Choroid plexus epithelial cell (primary cell): ENCODE data around the gene TRMT6.

Experiments
- DNase-seq: peaks from one replicate; pipeline ENCODE4 v3.0.0-alpha.2; 2010; ENCODE audit warnings: low read depth
- H3K4me3 ChIP-seq: 2 replicates; pipeline ENCODE4 v1.5.1; 2011; ENCODE audit warnings: low read depth, mild to moderate bottlenecking, control low read depth, low read length, moderate library complexity
- TF ChIP-seq, protein P1 (sequence below): conservative IDR thresholded peaks from 2 replicates; pipeline ENCODE4 v1.5.1; 2011; ENCODE audit warnings: low read depth, mild to moderate bottlenecking, control low read depth, inconsistent platforms, low read length, moderate library complexity

The TRMT6 gene

GRCh38 chr20:5987383-5987782, 37.0 kb upstream of the TRMT6 start:
- no peak for DNase-seq
- H3K4me3 ChIP-seq = no peak overlapping the region
- TF ChIP-seq, protein P1, sequence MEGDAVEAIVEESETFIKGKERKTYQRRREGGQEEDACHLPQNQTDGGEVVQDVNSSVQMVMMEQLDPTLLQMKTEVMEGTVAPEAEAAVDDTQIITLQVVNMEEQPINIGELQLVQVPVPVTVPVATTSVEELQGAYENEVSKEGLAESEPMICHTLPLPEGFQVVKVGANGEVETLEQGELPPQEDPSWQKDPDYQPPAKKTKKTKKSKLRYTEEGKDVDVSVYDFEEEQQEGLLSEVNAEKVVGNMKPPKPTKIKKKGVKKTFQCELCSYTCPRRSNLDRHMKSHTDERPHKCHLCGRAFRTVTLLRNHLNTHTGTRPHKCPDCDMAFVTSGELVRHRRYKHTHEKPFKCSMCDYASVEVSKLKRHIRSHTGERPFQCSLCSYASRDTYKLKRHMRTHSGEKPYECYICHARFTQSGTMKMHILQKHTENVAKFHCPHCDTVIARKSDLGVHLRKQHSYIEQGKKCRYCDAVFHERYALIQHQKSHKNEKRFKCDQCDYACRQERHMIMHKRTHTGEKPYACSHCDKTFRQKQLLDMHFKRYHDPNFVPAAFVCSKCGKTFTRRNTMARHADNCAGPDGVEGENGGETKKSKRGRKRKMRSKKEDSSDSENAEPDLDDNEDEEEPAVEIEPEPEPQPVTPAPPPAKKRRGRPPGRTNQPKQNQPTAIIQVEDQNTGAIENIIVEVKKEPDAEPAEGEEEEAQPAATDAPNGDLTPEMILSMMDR = no peak

DNA sequence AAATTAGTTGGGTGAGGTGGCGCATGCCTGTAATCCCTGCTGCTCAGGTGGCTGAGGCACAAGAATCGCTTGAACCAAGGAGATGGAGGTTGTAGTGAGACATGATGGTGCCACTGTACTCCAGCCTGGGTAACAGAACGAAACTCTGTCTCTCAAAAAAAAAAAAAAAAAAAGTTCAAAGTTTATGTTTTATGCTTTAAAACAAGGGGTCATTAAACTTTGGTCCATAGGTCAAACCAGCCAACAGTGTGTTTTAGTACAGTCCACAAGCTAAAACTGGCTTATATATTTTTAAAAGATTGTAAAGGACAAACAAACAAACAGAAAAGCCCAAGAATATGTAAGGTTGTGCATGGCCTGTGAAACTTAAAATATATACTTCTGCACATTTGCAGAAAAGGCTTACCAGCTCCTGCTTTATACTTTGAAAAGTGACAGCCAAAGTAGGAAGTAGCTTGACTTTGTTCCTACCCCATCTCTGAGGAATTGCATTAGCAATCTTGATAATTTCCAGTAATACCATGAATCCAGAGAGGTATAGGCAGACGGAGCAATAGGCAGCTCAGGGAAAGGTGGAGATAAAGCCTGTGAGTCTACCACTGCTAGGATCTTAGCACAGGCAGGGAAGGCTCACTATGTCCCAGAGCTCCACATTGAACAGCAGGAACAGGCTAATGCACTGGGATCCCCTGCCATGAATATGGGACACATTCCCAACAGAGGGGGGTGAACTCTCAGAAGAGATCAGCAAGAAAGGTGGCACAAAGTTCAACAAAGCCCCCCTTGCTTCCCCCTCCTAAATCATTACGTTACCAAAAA, 30.6 kb upstream of the TRMT6 start:
- H3K4me3 ChIP-seq = no peak overlapping the region
- TF ChIP-seq, protein P1 = no peak
- no peak for DNase-seq

DNA sequence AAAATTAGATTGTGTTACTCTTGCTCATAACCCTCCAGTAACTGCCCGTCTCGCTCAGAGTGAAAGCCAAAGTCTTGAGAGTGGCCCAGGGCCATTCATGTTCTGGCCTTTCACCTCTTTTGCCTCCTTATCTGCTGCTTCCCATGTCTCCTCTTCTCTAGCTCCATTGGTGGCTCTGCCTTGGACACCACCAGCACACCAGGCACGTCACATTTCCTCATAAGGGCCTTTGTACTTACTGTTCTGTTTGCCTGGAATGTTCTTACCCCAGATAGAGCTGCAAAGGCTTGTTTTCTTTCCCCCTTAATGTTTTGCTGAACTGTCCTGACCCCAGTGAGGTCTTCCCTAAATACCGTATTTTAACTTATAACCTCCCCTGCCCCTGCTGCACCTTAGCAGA, 29.5 kb upstream of the TRMT6 start:
- peak; percentile 19 for DNase-seq
- TF ChIP-seq, protein P1 = no peak
- no peak overlapping the region for H3K4me3 ChIP-seq

GRCh38 chr20:5977975-5978374, 27.6 kb upstream of the TRMT6 start:
- no peak overlapping the region for H3K4me3 ChIP-seq
- TF ChIP-seq, protein P1 = no peak
- no peak for DNase-seq

- H3K4me3 ChIP-seq = no peak overlapping the region
- TF ChIP-seq, protein P1 = no peak
- no peak for DNase-seq
Measured at GRCh38 chr20:5977223-5977622, 26.9 kb upstream of the TRMT6 start.

DNA sequence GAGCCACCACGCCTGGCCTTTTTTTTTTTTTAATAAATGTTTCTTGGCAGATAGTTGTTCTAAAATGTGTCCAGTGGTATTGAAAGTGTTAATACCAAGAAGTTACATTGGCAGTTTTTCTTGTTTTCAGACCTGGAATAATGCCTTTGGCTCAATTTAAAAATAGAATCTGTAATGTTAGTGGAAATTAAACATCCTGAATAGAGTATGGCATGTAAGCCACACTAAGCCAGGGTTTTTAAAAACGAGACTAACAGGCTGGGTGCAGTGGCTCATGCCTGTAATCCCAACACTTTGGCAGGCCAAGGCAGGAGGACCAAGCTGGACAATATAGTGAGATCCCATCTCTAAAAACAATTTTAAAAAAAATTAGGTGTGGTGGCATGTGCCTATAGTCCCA, 25.4 kb upstream of the TRMT6 start:
- no peak overlapping the region for H3K4me3 ChIP-seq
- no peak for DNase-seq
- TF ChIP-seq, protein P1 = no peak

DNA sequence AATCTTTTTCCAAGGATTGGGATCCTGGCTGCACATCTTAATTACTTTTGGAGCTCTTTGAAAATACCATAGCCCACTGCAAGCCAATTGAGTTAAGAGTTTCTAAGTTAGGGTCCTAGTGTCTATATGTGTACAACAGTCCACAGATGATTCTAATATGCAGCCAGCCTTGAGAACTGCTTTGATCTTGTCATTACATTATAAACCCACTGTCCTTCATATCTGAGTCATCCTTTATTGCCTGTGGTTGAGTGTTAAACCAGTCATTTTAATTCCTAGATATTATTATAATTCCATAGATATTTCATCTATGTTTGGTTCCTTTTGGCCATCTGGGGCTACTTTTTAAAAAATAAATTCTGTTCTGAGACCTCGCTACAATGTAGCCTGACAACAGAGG, 24.2 kb upstream of the TRMT6 start:
- no peak overlapping the region for H3K4me3 ChIP-seq
- TF ChIP-seq, protein P1 = no peak
- no peak for DNase-seq
